Embryonic facial prominence (tissue), 1 donor: ENCODE results near the gene MINDY1.

Experiments used
- DNase-seq: peaks from one replicate; pipeline ENCODE4 v3.0.0-alpha.2; 2016; ENCODE audit errors: extremely low spot score

The MINDY1 gene

GRCh38 chr1:150965605-150966004, 41.1 kb downstream of the MINDY1 start:
- DNase-seq = no peak

- DNase-seq = no peak
Measured at GRCh38 chr1:150964164-150964489, 42.6 kb downstream of the MINDY1 start.

GRCh38 chr1:150963321-150964163, 43.2 kb downstream of the MINDY1 start:
- no peak for DNase-seq

GRCh38 chr1:150961756-150962155, 44.9 kb downstream of the MINDY1 start:
- no peak for DNase-seq

- no peak for DNase-seq
Measured at GRCh38 chr1:150960646-150961045, 46.1 kb downstream of the MINDY1 start.

- no peak for DNase-seq
Measured at GRCh38 chr1:150957666-150958065, 49.0 kb downstream of the MINDY1 start.

GRCh38 chr1:150955280-150955679, 51.4 kb downstream of the MINDY1 start:
- DNase-seq = no peak

GRCh38 chr1:150954708-150955107, 52.0 kb downstream of the MINDY1 start:
- no peak for DNase-seq
